Right forelimb (tissue), 1 donor: ENCODE data around the gene RBM17.
"Not testable (repeated sequence)": the region's sequence is repeated elsewhere in the genome, so short reads cannot be mapped to it uniquely, and the experiment has no call there.

Source experiments
- DNase-seq: peaks from one replicate; pipeline ENCODE4 v3.0.0-alpha.2; 2018

RBM17 gene, protein sequence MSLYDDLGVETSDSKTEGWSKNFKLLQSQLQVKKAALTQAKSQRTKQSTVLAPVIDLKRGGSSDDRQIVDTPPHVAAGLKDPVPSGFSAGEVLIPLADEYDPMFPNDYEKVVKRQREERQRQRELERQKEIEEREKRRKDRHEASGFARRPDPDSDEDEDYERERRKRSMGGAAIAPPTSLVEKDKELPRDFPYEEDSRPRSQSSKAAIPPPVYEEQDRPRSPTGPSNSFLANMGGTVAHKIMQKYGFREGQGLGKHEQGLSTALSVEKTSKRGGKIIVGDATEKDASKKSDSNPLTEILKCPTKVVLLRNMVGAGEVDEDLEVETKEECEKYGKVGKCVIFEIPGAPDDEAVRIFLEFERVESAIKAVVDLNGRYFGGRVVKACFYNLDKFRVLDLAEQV

GRCh38 chr10:6088721-6089333 is at the start of gene RBM17:
Gene RBM17, plus strand, starts transcription at chr10:6089034. Its CDS starts 8,032 bp downstream, at chr10:6097066.
- peak; percentile 98 for DNase-seq

- DNase-seq = no peak
These were observed 49.1 kb upstream of the RBM17 start for GRCh38 chr10:6039711-6040110.

GRCh38 chr10:6040205-6040604 is 48.6 kb upstream of the RBM17 start:
- no peak for DNase-seq

GRCh38 chr10:6043377-6043776 is 45.5 kb upstream of the RBM17 start:
- not testable (repeated sequence) for DNase-seq

DNA sequence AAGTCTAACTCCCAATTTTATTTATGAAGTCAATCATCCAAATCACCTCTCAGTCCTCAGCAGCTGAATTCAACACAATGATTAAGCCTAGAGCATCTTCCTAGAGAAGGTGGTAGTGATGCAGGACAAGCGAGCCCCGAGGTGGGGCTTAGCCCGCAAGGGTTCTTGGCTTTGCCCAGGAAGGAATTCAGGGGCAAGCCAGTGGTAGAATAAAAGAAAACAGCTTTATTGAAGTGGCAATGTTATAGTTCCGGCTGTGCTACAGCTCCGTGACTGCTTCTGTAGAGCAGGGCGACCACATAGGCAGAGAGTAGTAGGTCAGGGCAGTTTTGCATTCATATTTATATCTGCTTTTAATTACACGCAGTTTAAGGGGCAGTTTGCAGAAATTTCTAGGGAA is 44.8 kb upstream of the RBM17 start:
- no peak for DNase-seq

- DNase-seq = no peak
These were observed 44.0 kb upstream of the RBM17 start for GRCh38 chr10:6044751-6045313.

GRCh38 chr10:6045314-6045848 is 43.5 kb upstream of the RBM17 start:
- no peak for DNase-seq

DNA sequence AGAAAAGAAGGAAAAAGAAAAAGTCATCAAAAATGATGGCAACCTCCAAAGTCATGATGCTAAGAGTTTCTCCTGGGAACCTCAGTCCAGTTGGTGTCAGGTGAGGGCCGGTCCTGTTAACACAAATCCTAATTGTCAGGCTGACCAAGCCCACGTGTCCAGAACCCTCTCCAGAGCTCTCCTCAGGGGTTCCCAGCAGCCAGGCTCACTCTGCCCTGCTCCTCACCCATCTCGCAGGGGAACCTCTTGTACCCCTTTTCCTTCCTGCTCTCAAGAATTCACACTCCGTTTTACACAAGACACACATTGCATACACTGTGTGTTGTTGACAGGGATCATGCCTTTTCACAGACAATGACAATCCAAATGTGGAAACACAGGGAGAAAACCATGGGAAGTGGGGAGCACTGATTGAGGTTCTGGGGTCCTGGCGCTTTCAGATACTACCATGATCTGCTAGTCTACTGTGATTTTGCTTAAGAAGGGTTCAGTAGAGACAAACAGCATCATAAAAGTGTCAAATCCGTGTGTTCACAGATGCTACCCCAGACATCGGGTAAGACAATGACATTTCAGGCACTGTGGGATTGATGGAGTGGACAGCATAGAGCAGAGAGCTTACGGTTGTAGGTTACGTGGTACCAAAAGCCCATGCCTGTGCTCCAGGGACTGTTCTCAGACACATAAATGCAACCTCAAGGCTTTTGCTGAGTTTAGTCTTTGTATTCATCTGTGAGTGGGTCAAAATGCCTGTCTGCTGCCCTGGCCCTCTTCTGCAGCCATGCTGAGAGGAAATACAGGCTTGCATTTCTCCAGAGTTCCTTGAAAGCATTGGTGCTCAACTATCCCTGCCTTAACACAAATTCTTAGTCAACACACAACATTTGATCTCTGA is 42.7 kb upstream of the RBM17 start:
- DNase-seq = no peak

GRCh38 chr10:6046773-6047611 is 41.8 kb upstream of the RBM17 start:
- no peak for DNase-seq

DNA sequence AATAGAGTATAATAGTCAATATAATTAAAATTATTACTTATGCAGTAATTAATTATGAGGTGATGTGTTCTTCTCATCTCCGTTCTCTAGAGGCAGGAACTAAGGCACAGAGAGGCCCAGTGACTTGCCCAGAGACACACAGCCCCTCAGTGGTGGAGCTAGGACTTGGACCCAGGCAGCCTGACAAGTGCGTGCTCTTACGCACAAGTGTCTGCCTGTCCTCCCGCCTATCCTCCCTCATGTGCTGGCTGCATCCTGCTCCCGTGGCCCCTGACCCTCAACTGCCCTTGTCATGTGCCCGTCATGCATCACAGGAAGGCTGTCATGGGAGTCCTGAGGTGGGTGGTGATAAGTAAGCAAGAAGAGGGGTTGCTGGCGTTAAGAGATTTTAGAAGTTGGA is 41.0 kb upstream of the RBM17 start:
- no peak for DNase-seq

DNA sequence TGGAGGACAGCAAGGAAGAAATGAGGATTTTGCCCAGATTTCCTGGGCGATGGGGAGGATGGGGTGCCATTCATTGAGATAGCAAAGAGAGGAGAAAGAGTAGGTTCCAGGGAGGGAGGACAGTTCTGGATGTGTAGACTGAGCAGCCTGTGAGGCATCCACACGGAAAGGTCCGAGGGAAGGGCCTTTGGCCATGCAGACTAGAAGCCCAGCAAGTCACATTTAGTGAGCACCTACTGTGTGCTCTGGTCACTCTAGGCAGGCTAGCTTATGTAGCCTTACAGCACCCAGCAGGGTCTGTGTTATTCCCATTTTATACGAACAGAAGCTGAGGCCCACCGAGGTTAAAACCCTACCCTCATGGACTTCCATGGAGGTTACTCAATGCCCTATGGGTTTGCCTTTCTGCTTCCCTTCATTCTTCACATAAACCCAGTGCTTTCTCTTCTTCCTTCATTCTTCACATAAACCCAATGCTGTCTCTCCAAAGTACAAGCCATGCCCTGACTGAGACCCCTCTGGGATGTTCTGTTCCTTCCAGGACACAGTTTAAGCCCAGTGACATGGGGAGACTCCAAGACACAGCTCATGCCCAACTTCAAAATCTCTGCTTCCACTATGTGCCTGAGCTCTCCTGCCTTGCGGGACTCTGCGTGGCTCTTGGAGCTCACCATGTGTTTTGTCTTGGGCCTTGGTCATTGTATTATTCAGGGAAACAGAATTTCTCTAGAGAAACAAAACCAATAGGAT is 40.4 kb upstream of the RBM17 start:
- DNase-seq = no peak

GRCh38 chr10:6049031-6049400 is 39.8 kb upstream of the RBM17 start:
- DNase-seq = no peak

GRCh38 chr10:6050801-6051445 is 37.9 kb upstream of the RBM17 start:
- DNase-seq = no peak

DNA sequence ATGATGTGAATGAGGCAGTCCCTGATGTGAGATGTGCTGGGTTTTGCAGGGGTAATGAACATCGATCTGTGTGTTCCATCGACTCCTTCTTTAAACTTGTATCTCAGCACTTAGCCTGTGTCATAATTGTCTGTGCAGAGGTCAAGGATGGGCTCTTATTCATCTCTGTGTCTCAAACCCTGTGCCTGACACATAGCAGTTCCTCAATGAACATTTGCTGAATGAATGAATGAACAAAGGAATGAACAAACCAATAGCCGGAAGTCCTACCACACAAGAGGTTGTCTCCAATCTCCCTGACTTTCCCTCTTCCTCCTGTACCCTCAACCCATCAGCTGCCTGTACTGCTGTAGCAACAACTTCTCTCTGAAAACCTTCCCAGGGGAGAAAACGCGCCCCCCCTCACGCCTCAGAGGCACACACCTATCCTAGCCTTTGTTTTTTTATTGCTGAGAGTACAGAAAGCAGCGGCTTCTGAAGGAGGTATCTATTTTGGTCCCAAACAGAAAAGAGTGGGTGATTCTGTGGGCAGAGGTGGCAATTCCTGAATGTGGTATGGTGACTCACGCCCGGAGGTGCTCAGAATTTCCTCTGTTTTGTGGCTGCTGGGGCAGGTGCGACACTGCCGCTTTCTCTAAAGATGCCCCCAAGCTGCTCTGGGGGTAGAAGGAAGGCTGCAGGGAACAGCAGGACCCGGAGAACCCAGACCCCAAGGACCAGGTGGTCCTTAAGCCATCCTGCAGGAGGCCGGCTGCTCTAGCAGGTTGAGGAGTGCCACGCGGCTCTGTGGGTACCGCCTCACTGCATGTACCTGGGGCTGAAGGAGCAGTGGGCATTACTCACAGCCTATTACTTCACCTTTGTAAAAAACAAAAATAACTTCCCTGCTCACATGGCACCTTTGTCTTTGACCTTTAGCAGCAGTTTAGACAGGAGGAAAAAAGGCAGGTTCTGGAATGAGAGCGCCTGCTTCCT is 36.3 kb upstream of the RBM17 start:
- no peak for DNase-seq

DNA sequence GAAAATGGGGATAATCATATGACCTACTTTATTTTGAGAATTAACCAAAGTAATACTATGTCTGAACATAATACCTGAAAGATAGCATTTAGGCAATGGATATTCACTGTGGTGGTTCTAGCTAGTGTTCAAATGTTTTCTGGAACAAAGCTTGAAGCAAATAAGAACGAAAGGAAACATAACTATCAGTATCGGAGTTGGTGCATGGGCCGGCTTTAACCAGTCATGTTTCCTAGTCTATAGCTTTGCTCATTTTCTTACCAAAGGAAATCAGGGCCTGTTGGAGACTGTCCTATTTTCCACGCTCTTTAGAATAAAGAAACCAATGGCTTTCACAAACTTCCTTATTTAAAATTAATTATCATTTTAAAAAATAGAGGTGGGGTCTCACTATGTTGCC is 35.5 kb upstream of the RBM17 start:
- no peak for DNase-seq

DNA sequence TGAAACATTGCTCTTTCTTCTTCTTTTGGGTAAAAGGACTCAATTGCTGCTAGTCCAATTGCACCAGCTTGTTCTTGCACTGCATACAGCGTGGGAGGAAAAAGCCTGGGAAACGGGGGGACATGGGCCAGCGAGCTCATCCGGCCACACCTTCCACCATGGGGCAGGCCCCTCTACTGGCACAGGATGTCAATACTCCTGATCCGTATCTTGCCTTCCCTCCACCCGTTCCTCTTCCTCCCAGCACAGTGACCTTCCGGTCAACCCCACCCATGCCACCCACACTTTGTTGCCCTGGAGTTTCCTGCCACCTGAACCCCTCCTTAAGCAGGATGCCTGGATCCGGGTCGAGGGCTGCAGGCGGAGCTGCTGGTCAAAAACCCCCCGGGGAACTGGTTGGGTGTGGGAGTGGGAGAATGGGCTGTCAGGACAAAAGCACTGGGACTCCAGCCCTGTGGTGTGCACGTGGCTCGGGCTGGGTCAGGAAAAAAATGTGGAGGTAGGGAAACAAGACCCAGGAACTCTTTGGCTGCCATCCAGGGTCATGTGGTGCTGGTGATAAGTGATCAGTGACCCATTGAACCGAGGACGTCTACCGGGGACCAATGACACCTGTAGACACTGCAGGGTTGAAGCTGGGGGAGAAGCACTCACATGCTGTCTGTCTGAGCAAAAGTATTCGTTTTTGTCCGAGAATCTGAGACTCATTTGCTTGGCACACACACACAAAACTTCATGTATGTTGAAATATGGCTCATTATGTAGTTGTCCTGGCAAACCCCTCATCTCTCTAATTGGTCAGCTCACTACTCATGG is 34.8 kb upstream of the RBM17 start:
- no peak for DNase-seq

- DNase-seq = no peak
These were observed 34.0 kb upstream of the RBM17 start for GRCh38 chr10:6054884-6055283.

DNA sequence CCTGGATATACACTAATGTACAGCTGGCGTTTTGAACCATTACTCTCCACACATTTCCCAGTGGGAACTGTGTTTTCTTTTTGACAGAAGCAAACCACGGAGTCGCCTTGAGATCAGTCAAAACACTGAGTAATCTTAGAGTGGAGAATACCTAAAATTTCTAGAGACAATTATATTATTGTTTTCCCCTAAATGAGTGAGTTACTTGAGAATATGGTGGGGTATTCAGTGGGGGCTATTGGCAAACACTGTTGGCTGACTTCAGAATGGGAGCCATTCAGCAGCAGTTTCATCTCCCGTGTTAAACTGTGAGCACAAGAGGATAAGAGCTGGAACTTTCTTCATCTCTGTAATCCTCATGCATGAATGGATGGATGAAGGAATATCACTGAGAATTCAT is 32.9 kb upstream of the RBM17 start:
- DNase-seq = no peak
